Epithelial cell of proximal tubule (primary cell): ENCODE measurements around the gene IFT52. TPM values are rescaled to one million over a fixed set of nuclear protein-coding genes. Genes with fewer than 3 reads are reported as not detected.
A peak's percentile ranks its signal among the peaks of the same experiment; 100 is the strongest.

ENCODE experiments used
- DNase-seq: peaks from one replicate; pipeline ENCODE4 v3.0.0-alpha.2; 2011; ENCODE audit warnings: low read depth
- H3K4me3 ChIP-seq: 2 replicates; pipeline ENCODE4 v1.5.1; 2011; ENCODE audit warnings: low read depth, mild to moderate bottlenecking, low read length
- total RNA-seq: library from RNA; depleted of rRNA; stranded (reverse); fragments of >200 nt; gene quantifications from 2 replicates; pipeline ENCODE4 v1.2.3, GENCODE V29; 2015
- TF ChIP-seq, protein P1 (sequence below): conservative IDR thresholded peaks from 2 replicates; pipeline ENCODE4 v1.5.1; 2012; ENCODE audit warnings: low read depth, mild to moderate bottlenecking, low read length

Gene IFT52
- total RNA-seq, 1 donor from 2014 or later: 21.2 TPM

DNA sequence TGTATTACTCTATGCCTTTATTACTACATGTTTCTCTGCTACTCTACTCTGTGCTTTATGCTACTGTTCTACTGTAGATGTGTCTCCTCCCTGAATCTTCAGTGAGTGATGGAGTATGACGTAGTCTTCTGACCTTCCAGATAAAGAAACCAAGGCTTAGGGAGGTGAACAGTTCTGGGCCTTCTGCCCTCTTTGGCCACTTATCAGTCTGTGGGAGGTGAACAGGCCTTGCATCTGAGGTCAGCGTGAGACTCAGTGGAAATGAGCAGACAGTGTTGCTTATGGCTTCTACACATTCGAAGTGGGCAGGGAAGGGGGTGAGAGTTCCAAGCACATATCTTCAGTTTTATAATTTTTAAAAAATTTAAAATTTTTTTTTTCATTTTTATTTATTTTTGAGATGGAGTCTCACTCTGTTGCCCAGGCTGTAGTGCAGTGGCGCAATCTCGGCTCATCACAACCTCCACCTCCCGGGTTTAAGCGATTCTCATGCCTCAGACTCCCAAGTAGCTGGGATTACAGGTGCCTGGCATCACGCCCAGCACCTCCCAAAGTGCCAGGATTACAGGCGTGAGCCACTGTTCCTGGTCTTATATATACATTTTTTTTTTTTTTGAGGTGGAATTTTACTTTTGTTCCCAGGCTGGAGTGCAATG lies 100.3 kb downstream of the IFT52 start:
- TF ChIP-seq, protein P1, sequence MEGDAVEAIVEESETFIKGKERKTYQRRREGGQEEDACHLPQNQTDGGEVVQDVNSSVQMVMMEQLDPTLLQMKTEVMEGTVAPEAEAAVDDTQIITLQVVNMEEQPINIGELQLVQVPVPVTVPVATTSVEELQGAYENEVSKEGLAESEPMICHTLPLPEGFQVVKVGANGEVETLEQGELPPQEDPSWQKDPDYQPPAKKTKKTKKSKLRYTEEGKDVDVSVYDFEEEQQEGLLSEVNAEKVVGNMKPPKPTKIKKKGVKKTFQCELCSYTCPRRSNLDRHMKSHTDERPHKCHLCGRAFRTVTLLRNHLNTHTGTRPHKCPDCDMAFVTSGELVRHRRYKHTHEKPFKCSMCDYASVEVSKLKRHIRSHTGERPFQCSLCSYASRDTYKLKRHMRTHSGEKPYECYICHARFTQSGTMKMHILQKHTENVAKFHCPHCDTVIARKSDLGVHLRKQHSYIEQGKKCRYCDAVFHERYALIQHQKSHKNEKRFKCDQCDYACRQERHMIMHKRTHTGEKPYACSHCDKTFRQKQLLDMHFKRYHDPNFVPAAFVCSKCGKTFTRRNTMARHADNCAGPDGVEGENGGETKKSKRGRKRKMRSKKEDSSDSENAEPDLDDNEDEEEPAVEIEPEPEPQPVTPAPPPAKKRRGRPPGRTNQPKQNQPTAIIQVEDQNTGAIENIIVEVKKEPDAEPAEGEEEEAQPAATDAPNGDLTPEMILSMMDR: no peak
- no peak overlapping the region for H3K4me3 ChIP-seq
- DNase-seq: no peak

DNA sequence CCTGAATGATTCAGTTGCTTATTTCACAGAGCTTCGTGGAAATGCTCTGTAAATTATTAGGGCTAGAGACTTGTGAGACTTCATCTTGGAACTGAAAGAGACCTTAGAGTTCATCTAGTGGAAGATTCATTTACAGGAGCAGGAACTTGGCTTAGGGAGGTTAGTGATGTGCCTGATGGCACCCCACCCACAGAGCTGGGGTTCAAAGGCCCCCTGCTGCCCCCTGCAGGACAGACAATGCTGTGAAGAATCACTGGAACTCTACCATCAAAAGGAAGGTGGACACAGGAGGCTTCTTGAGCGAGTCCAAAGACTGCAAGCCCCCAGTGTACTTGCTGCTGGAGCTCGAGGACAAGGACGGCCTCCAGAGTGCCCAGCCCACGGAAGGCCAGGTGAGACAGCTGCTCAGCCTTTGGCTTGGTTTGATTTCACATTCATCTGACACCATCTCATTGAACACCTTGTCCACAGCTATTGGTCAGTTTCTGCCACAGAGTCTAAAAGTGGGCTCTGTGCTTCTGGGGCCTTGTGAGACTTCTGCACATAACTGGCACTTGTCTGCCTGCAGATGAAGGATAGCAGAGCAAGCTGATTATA lies 101.3 kb downstream of the IFT52 start:
- TF ChIP-seq, protein P1: peak; percentile 83
- no peak overlapping the region for H3K4me3 ChIP-seq
- no peak for DNase-seq

DNA sequence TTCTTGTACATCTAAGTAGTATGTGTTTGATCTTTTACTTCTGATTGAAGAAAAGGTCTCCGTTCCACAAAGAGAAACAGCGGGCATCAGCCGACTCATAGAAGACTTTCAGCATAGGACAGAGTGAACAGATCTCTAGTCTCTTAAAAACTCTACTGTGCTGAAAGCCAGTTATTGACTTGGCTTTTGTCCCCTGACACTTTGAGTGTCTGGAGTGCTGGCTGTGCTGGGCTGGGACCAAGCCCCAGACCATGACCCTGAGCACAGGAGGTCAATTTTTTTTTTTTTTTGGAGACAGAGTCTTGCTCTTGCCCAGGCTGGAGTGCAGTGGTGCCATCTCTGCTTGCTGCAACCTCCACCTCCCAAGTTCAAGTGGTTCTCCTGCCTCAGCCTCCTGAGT lies 104.0 kb downstream of the IFT52 start:
- no peak for DNase-seq
- TF ChIP-seq, protein P1: no peak
- H3K4me3 ChIP-seq: no peak overlapping the region

GRCh38 chr20:43695571-43695970 lies 104.8 kb downstream of the IFT52 start:
- H3K4me3 ChIP-seq: no peak overlapping the region
- DNase-seq: no peak
- TF ChIP-seq, protein P1: no peak

Other genes with a start within 250 kb of the IFT52 start
- 42.9 and 73.2 TPM in 2 replicates for gene SRSF6, start 133.0 kb upstream of the IFT52 start, total RNA-seq
- 3.5 and 5.2 TPM in 2 replicates for gene L3MBTL1, start 83.2 kb upstream of the IFT52 start, total RNA-seq
- gene SGK2, start 31.9 kb upstream of the IFT52 start, total RNA-seq: 5.9 and 9.8 TPM in 2 replicates
- 77.0 and 183 TPM in 2 replicates for gene MYBL2, start 76.2 kb downstream of the IFT52 start, total RNA-seq
- not detected in 2 replicates for gene GTSF1L, start 136.1 kb downstream of the IFT52 start, total RNA-seq